SU-DHL-6 (cell line): ENCODE results near the gene TRIM9.

Source experiments
- H2AFZ ChIP-seq: fragments of 200-600 bp; sonication (generic); 2 replicates; pipeline ENCODE4 v1.6.1; 2014; ENCODE audit warnings: low read depth, mild to moderate bottlenecking, moderate library complexity, mixed read lengths, antibody characterized with exemption, low read length; ENCODE audit not compliant: severe bottlenecking
- H3F3A ChIP-seq: fragments of 200-600 bp; shearing (Covaris generic); 2 replicates; pipeline ENCODE4 v1.6.0; 2016; ENCODE audit warnings: antibody characterized with exemption, mild to moderate bottlenecking; ENCODE audit not compliant: insufficient read depth
- H3K27ac ChIP-seq: fragments of 200-600 bp; sonication (generic); 2 replicates; pipeline ENCODE4 v1.5.1; 2016; ENCODE audit warnings: low read depth, mild to moderate bottlenecking, low read length, moderate library complexity, mixed read lengths
- H3K27me3 ChIP-seq: fragments of 200-600 bp; sonication (generic), shearing (Covaris generic); 2 replicates; pipeline ENCODE4 v1.6.0; 2014; ENCODE audit warnings: mild to moderate bottlenecking, low read length
- H3K36me3 ChIP-seq: fragments of 200-600 bp; sonication (generic); 2 replicates; pipeline ENCODE4 v1.6.1; 2014; ENCODE audit warnings: mild to moderate bottlenecking, low read length, mixed read lengths
- H3K4me2 ChIP-seq: fragments of 300-600, 200-600 bp; shearing (Covaris generic), sonication (generic); 2 replicates; pipeline ENCODE4 v1.6.0; 2014; ENCODE audit warnings: low read length, low read depth, mild to moderate bottlenecking; ENCODE audit not compliant: poor library complexity, severe bottlenecking
- H3K4me3 ChIP-seq: fragments of 200-600 bp; sonication (generic); 2 replicates; pipeline ENCODE4 v1.5.1; 2014; ENCODE audit warnings: antibody characterized with exemption, low read length, mild to moderate bottlenecking, mixed read lengths; ENCODE audit not compliant: insufficient read depth, poor library complexity, severe bottlenecking
- H3K79me2 ChIP-seq: fragments of 200-600 bp; sonication (generic); 2 replicates; pipeline ENCODE4 v1.6.1; 2014; ENCODE audit warnings: mild to moderate bottlenecking, low read length, moderate library complexity; ENCODE audit not compliant: insufficient read depth
- H3K9ac ChIP-seq: fragments of 200-600 bp; sonication (generic); 2 replicates; pipeline ENCODE4 v1.7.0; 2014; ENCODE audit warnings: mild to moderate bottlenecking, low read length
- H3K9me2 ChIP-seq: fragments of 200-600 bp; sonication (generic); replicated peaks from 2 replicates; pipeline ENCODE4 v1.6.1; 2014; ENCODE audit warnings: low read length; ENCODE audit not compliant: insufficient read depth
- H3K9me3 ChIP-seq: fragments of 200-600 bp; sonication (generic); 2 replicates; pipeline ENCODE4 v1.6.1; 2014; ENCODE audit warnings: low read length, mixed read lengths; ENCODE audit not compliant: insufficient read depth
- H4K20me1 ChIP-seq: fragments of 200-600 bp; sonication (generic); 2 replicates; pipeline ENCODE4 v1.6.1; 2014; ENCODE audit warnings: low read depth, mild to moderate bottlenecking, antibody characterized with exemption, low read length, moderate library complexity, mixed read lengths
- EZH2phosphoT487 ChIP-seq: fragments of 200-600 bp; sonication (generic), shearing (Covaris generic); conservative IDR thresholded peaks from 2 replicates; pipeline ENCODE4 v1.6.1; 2018; ENCODE audit warnings: mild to moderate bottlenecking, antibody characterized with exemption, low read length, moderate library complexity, mixed read lengths
- TF ChIP-seq, protein P1 (sequence below): fragments of 200-600 bp; sonication (generic); IDR thresholded peaks from one replicate; pipeline ENCODE4 v1.5.1; 2017; ENCODE audit warnings: antibody characterized with exemption, mild to moderate bottlenecking, low read length, moderate library complexity; ENCODE audit not compliant: insufficient read depth, poor library complexity, severe bottlenecking

The TRIM9 gene

DNA sequence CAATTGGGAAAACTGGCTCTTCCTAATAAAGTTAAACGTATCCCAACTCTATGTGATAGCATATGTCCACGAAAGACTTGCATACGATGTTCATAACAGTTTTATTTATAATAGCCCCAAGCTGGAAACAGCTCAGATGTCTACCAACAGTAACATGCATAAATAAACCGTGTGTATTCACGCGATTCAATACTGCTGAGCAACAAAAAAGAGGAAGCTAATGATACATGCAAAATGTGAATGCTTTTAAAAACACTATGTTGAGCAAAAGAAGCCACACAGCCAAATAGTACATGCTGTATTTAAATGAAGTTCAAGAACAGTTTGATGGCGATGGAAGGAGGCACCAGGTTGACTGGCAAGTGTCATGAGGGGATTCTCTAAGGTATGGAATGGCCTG is 55.7 kb downstream of the TRIM9 start:
- Histone ChIP-seq H3F3A (no peaks in the 10 kb centered on the region), H3K36me3 (no peaks in the 10 kb centered on the region), H3K4me2 (no peak overlapping the region), H3K4me3 (no peak overlapping the region), H3K79me2 (no peaks in the 10 kb centered on the region), H3K9ac (no peak overlapping the region), H3K9me2 (no peaks in the 10 kb centered on the region), H4K20me1 (no peaks in the 10 kb centered on the region), H3K27ac (no peak overlapping the region), H3K9me3 (no peaks in the 10 kb centered on the region), H3K27me3 (no peaks in the 10 kb centered on the region), H2AFZ (no peak overlapping the region)
- TF ChIP-seq, protein P1, sequence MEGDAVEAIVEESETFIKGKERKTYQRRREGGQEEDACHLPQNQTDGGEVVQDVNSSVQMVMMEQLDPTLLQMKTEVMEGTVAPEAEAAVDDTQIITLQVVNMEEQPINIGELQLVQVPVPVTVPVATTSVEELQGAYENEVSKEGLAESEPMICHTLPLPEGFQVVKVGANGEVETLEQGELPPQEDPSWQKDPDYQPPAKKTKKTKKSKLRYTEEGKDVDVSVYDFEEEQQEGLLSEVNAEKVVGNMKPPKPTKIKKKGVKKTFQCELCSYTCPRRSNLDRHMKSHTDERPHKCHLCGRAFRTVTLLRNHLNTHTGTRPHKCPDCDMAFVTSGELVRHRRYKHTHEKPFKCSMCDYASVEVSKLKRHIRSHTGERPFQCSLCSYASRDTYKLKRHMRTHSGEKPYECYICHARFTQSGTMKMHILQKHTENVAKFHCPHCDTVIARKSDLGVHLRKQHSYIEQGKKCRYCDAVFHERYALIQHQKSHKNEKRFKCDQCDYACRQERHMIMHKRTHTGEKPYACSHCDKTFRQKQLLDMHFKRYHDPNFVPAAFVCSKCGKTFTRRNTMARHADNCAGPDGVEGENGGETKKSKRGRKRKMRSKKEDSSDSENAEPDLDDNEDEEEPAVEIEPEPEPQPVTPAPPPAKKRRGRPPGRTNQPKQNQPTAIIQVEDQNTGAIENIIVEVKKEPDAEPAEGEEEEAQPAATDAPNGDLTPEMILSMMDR, result no peak
- TF ChIP-seq EZH2phosphoT487, result no peak

DNA sequence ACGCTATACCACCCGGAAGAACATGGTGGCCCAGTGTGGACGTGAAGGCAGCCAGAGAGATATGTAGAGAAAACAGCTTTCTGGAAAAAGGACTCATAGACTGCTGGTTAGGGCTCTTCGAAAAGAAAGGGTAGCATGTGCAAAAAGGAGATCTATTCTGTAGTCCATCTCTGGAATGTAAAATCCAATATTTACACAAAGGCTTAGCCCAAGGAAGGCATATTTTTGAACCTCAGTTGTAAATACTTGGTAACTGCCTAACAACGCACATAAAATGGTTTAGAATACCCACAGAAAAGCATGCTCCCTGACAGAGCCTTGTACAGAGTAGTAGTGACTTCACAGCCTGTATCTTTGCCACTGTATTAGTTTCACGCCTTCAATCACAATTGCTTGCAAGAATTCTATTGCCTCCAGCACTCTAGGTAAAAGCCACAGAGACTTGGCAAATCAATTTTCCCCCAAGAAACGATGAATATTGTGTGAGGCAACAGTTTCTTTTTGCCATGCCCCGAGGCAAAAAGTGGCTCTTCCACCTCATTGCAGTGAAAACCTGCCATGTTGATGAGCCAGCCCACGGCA is 59.2 kb downstream of the TRIM9 start:
- no peaks in the 10 kb centered on the region for H3K9me2 ChIP-seq
- no peak overlapping the region for H3K4me2 ChIP-seq
- H2AFZ ChIP-seq, result no peak overlapping the region
- H3K27ac ChIP-seq, result no peak overlapping the region
- H3K9me3 ChIP-seq, result no peaks in the 10 kb centered on the region
- no peak overlapping the region for H3K4me3 ChIP-seq
- no peaks in the 10 kb centered on the region for H3K36me3 ChIP-seq
- H3K9ac ChIP-seq, result no peak overlapping the region
- H4K20me1 ChIP-seq, result no peaks in the 10 kb centered on the region
- TF ChIP-seq, protein P1, result no peak
- no peak for TF ChIP-seq EZH2phosphoT487
- H3K27me3 ChIP-seq, result no peaks in the 10 kb centered on the region
- no peaks in the 10 kb centered on the region for H3K79me2 ChIP-seq
- H3F3A ChIP-seq, result no peaks in the 10 kb centered on the region

DNA sequence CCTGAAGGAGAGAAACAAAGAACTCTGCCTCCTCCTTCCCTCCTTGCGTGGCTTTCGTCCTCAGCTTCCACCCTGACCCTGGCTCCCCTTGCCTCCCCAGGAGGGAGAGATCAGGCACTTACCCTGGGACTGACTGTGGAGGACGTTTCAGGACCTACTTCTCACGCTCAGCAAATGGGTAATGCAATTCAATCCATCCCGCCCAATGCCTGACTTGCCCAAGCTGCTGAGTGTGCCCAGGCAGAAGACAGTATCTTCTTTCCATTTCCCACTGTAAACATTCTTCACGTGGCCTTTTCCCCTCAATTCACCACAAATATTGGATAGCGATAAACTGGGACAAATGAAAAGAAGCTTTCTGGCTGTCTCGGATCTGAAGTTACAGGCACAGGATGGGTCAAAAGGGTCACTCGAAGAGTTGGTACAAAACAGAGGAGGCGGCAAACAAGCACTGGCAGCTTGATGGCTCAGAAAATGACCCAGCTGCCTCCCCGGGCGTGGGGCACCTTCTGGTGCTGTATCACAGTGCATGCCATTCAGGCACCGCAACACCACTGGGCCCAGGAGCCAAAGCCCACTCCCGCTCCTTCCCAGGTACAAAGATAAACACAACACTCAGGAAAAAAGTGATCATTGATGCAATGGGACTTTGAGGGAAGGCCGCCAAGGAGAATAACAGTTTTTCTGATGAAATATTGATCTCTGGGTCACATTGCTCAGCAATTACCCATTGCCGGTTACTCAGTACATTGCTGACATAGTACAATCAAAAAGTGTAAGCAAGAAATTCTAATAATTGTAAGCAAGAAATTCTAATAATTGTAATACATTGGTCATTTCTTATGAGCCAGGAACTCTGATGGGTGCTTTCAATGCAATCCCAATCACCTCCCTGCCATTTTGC is 65.8 kb downstream of the TRIM9 start:
- Histone ChIP-seq H3K4me2 (no peak overlapping the region), H3K9ac (no peak overlapping the region), H3K9me2 (no peaks in the 10 kb centered on the region), H3K27me3 (no peaks in the 10 kb centered on the region), H2AFZ (no peak overlapping the region), H3K4me3 (no peak overlapping the region), H3K27ac (no peak overlapping the region), H3K36me3 (no peaks in the 10 kb centered on the region), H3K9me3 (no peaks in the 10 kb centered on the region), H4K20me1 (no peaks in the 10 kb centered on the region), H3F3A (no peaks in the 10 kb centered on the region), H3K79me2 (no peaks in the 10 kb centered on the region)
- no peak for TF ChIP-seq EZH2phosphoT487
- TF ChIP-seq, protein P1, result no peak
